ENCODE data around the gene SLIT3. TPM values are rescaled to one million over a fixed set of nuclear protein-coding genes. Genes with fewer than 3 reads are reported as not detected.

SLIT3 gene
- total RNA-seq, 1 experiment from 2014 or later, result 0.92 TPM

DNA sequence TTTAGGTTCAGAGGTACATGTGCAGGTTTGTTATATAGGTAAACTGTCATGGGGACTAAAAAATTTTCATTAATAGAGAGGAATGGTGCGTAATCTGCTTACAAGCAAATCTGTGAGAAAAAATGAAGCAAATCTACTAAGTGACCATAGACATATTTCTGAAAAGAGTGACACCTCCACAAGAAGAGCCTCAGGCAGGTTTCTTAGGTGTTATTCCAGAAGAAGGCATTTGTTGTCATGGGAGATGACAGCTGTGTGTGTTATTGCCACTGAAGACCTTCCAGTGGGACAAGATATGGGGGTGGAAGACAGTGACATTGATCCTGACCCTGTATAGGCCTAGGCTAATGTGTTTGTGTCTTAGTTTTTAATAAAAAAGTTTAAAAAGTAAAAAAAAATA, 652.9 kb downstream of the SLIT3 start:
- Histone ChIP-seq H3K4me1 (ENCODE audit: insufficient read depth, low read length) (no peaks in the 10 kb centered on the region), H3K79me2 (ENCODE audit: insufficient read depth, low read length) (no peaks in the 10 kb centered on the region; the same call in 1 of the 2 replicates), H2AK5ac (ENCODE audit: insufficient read length, low read length) (no peak overlapping the region), H3K56ac (ENCODE audit: insufficient read length, low read depth, low read length) (no peak overlapping the region), H3K18ac (ENCODE audit: insufficient read length, low read depth, low read length) (no peak overlapping the region), H2BK120ac (ENCODE audit: low read depth, low read length, poor library complexity, severe bottlenecking) (no peak overlapping the region), H3K23me2 (ENCODE audit: insufficient read length, low read depth, low read length, poor library complexity, severe bottlenecking) (no peaks in the 10 kb centered on the region), H2BK5ac (ENCODE audit: insufficient read length, low read length) (no peak overlapping the region), H4K20me1 (ENCODE audit: control insufficient read depth, insufficient read depth, insufficient read length) (no peaks in the 10 kb centered on the region), H4K91ac (ENCODE audit: insufficient read length, low read depth, low read length) (no peak overlapping the region), H2AFZ (ENCODE audit: low read length) (no peak overlapping the region), H3K79me1 (ENCODE audit: insufficient read depth, low read depth, low read length, poor library complexity, severe bottlenecking) (no peaks in the 10 kb centered on the region), H4K5ac (ENCODE audit: insufficient read length, low read depth, low read length) (no peak overlapping the region), H3K27ac (ENCODE audit: insufficient read length, low read depth, low read length) (no peak overlapping the region), H3K4me2 (ENCODE audit: insufficient read depth, insufficient read length, low read length) (no peak overlapping the region), H2BK12ac (ENCODE audit: insufficient read length, low read depth, low read length) (no peak overlapping the region), H4K8ac (replicated peaks; ENCODE audit: insufficient read length, low read depth, low read length) (no peak overlapping the region), H3K23ac (ENCODE audit: insufficient read length, low read depth, low read length) (no peak overlapping the region), H3K27me3 (ENCODE audit: insufficient read depth, low read length) (no peaks in the 10 kb centered on the region), H3K14ac (ENCODE audit: insufficient read depth, low read length) (no peak overlapping the region), H3K9ac (ENCODE audit: extremely low read depth, insufficient read length, low read length) (no peak overlapping the region), H3T11ph (ENCODE audit: low read length) (no peak overlapping the region), H2BK20ac (ENCODE audit: low read depth, low read length, poor library complexity, severe bottlenecking) (no peak overlapping the region), H3K9me3 (ENCODE audit: control insufficient read depth, low read depth, low read length) (no peaks in the 10 kb centered on the region), H2BK15ac (ENCODE audit: low read depth, low read length) (no peak overlapping the region), H3K4ac (ENCODE audit: low read depth, low read length) (no peak overlapping the region)
- Mint-ChIP-seq H3K4me1 (peaks cover 3 to 4% of the 10 kb centered on the region in 2 experiments; a peak in 2 of 4 replicates), H3K27me3 (ENCODE audit: low read depth) (no peaks in the 10 kb centered on the region; the same call in 1 of the 2 replicates), H3K36me3 (ENCODE audit: insufficient read depth in 1 of 3, low read depth in 3 of 3) (peaks cover 3 to 5% (median 3%) of the 10 kb centered on the region in 3 experiments), H3K9me3 (peaks cover 6 to 7% of the 10 kb centered on the region in 2 experiments), H3K4me3 (no peak overlapping the region), H3K27ac (no peak overlapping the region)
- TF ChIP-seq, protein P1, sequence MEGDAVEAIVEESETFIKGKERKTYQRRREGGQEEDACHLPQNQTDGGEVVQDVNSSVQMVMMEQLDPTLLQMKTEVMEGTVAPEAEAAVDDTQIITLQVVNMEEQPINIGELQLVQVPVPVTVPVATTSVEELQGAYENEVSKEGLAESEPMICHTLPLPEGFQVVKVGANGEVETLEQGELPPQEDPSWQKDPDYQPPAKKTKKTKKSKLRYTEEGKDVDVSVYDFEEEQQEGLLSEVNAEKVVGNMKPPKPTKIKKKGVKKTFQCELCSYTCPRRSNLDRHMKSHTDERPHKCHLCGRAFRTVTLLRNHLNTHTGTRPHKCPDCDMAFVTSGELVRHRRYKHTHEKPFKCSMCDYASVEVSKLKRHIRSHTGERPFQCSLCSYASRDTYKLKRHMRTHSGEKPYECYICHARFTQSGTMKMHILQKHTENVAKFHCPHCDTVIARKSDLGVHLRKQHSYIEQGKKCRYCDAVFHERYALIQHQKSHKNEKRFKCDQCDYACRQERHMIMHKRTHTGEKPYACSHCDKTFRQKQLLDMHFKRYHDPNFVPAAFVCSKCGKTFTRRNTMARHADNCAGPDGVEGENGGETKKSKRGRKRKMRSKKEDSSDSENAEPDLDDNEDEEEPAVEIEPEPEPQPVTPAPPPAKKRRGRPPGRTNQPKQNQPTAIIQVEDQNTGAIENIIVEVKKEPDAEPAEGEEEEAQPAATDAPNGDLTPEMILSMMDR (conservative IDR thresholded peaks at IDR 0.05), result no peak
- no peak for DNase-seq
- WGBS (ENCODE audit: extremely low coverage, insufficient read length, low lambda C conversion rate), result no CpG with 5 or more reads among the region's 1 CpG
